HUDEP-2 (cell line): Measurements from ENCODE around the gene ATP6V0B.

Source experiments
- DNase-seq, 76 experiments: peaks; one replicate each; lab custom pipeline; 2025; ENCODE audit not compliant: unreplicated experiment in 76 of 76; lab: John Stamatoyannopoulos, UW

Gene ATP6V0B

GRCh38 chr1:44024031-44024902 lies 49.5 kb downstream of the ATP6V0B start:
- no peak for DNase-seq

GRCh38 chr1:44024903-44025525 lies 50.3 kb downstream of the ATP6V0B start:
- DNase-seq: no peak

- no peak for DNase-seq
These were observed 51.1 kb downstream of the ATP6V0B start for GRCh38 chr1:44025816-44026215.

GRCh38 chr1:44027320-44027719 lies 52.6 kb downstream of the ATP6V0B start:
- no peak for DNase-seq
